Heart left ventricle (tissue), 16 donors: ENCODE data around the gene GNB5. TPM values are rescaled to one million over a fixed set of nuclear protein-coding genes. Genes with fewer than 3 reads are reported as not detected.

ENCODE experiments used
- ATAC-seq, 4 donors: fragments of 200-7000 bp; cut with Tn5 transposase; one replicate each; pipeline ENCODE4 v1.9.1; 2020 to 2022; ENCODE audit warnings: moderate library complexity in 4 of 4, mild to moderate bottlenecking in 3 of 4, moderate number of reproducible peaks in 1 of 4
- DNase-seq, 5 donors: peaks; one replicate each; pipeline ENCODE4 v3.0.0-alpha.2; 2020
- H3K27ac ChIP-seq, 12 donors: fragments of 200-600 bp; sonication (generic) in 4 of 12; one replicate each; pipeline versions ENCODE4 v1.5.0 to v1.8.0; 2016 to 2022; ENCODE audit warnings: mild to moderate bottlenecking in 2 of 12
- H3K27me3 ChIP-seq, 9 donors: fragments of 200-600 bp; sonication (generic) in 2 of 9; one replicate each; pipeline versions ENCODE4 v1.5.1 to v1.8.0; 2016 to 2022; ENCODE audit warnings: mild to moderate bottlenecking in 3 of 9
- H3K36me3 ChIP-seq, 9 donors: fragments of 200-600 bp; sonication (generic) in 2 of 9; one replicate each; pipeline versions ENCODE4 v1.5.0 to v1.8.0; 2018 to 2022; ENCODE audit warnings: mild to moderate bottlenecking in 2 of 9
- H3K4me1 ChIP-seq, 12 donors: fragments of 200-600 bp; sonication (generic) in 4 of 12; one replicate each; pipeline versions ENCODE4 v1.5.0 to v1.8.0; 2016 to 2022; ENCODE audit warnings: mild to moderate bottlenecking in 3 of 12
- H3K4me3 ChIP-seq, 12 donors: fragments of 200-600 bp; sonication (generic) in 4 of 12; one replicate each; pipeline versions ENCODE4 v1.5.0 to v1.8.0; 2017 to 2022; ENCODE audit warnings: mild to moderate bottlenecking in 9 of 12, moderate library complexity in 4 of 12
- H3K9me3 ChIP-seq, 12 donors: fragments of 200-600 bp; sonication (generic) in 4 of 12; one replicate each; pipeline versions ENCODE4 v1.5.0 to v1.8.0; 2016 to 2022; ENCODE audit warnings: mild to moderate bottlenecking in 1 of 12
- CTCF ChIP-seq, 12 donors: fragments of 200-600 bp; sonication (generic) in 4 of 12; IDR thresholded peaks; one replicate each; pipeline versions ENCODE4 v1.5.0 to v1.8.0; 2018 to 2022; ENCODE audit warnings: antibody characterized with exemption in 12 of 12, mild to moderate bottlenecking in 5 of 12
- POLR2A ChIP-seq, 2 donors: fragments of 450-650 bp; IDR thresholded peaks; one replicate each; pipeline ENCODE4 v1.6.1; 2017; ENCODE audit warnings: antibody characterized with exemption in 2 of 2, mild to moderate bottlenecking in 2 of 2, moderate library complexity in 2 of 2
- WGBS, 4 donors: extraction: QIAGEN DNeasy Blood & Tissue Kit in 2 of 4; methylation state at CpG; one replicate each; pipeline versions ENCODE4 v1.1.5 to v1.1.7; 2013 to 2018; 5-methylcytosine and 5-hydroxymethylcytosine counted together
- intact Hi-C, 10 donors: fragments of 100-400 bp; cut with DNase I; formaldehyde crosslinking; loops; one replicate each; pipeline versions ENCODE4 v1.11.1 to v1.14.2; 2022
- polyA plus RNA-seq, 2 donors: library from polyadenylated mRNA; stranded (reverse); fragments of 200-250 nt; gene quantifications; one replicate each; pipeline ENCODE4 v1.2.3, GENCODE V29; 2013
- total RNA-seq, 9 donors: library from RNA; depleted of rRNA in 2 of 9; stranded (reverse); fragments of >200 nt in 2 of 9; fragmentation: NEBNext Ultra II Directional in 3 of 9; extraction: Animal tissue kit (Norgen Biotek cat#: 25700) in 3 of 9; gene quantifications; one replicate each; pipeline versions ENCODE4 v1.1.0 to v1.2.4, GENCODE V29; 2016 to 2023
- donor health status: ischemic (EF 13 %, LVEDD 7.1; RV severe dilation, severe dysfunction).
- donor health status: healthy with polysubstance abuse.
- donor health status: DM: no; HTN: yes; CAD: no.
- donor health status: DM: no; HTN: no; CAD: no.
- donor health status: ischemic (EF 25% LVEDD 6.9; RV normal size, moderate dysfunction).
- donor health status: ischemic (EF 25% LVEDD 5.7; RV mildly dilated, moderate dysfunction).
- donor health status: healthy.
- donor health status: DM: yes; HTN: yes; CAD: no.
- donor health status: ischemic (EF 35%, LVEDD 5.7; RV mildly dilated, moderate dysfunction).
- donor health status: nonischemic (EF 11% LVEDD 7.7; RV severe dilation, severe dysfunction).
- donor health status: DM: yes; HTN: yes; CAD: no.
- donor health status: PGD.
- donor health status: ischemic (EF 29% LVEDD 5.4; RV normal size, mild dysfunction).
- donor health status: nonischemic (EF 23%, LVEDD 6.1; RV moderate dilation, normal function).

The GNB5 gene
- total and polyA plus RNA-seq, 11 donors = 4.2 to 12.4 (median 7.7) TPM

- intact Hi-C loops = no loop called here
- Histone ChIP-seq H3K4me3 (no peak overlapping the region), H3K9me3 (no peaks in the 10 kb centered on the region), H3K36me3 (peaks cover 0 to 3% (median 0%) of the 10 kb centered on the region in 9 donors), H3K4me1 (no peaks in the 10 kb centered on the region), H3K27me3 (no peaks in the 10 kb centered on the region), H3K27ac (no peak overlapping the region)
- no peak for TF ChIP-seq CTCF (IDR thresholded peaks at IDR 0.05)
- no peak for TF ChIP-seq POLR2A (IDR thresholded peaks at IDR 0.05)
- ATAC-seq = no peak
- no peak for DNase-seq
- WGBS, 4 donors = 95 to 98% (median 97%) methylated on average over 2 of the region's 2 CpGs
Measured at GRCh38 chr15:52199271-52199670, 8.1 kb upstream of the GNB5 start.

DNA sequence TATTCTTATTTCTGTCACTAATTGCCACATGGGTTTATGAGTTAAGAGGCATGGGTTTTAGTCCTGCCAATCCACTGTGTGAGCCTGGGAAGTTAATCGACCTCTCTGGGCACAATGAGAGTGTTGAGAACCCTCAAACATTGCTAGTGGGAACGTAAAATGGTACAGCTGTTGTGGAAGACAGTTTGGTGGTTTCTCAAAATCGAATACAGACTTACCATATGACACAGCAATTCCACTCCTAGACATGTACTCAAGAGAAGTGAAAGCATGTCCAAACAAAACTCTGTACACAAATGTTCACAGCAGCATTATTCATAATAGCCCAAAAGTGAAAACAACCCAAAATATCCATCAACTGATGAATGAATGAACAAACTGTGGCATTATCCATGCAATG, 5.7 kb upstream of the GNB5 start:
- DNase-seq = no peak
- H3K27me3 ChIP-seq = no peaks in the 10 kb centered on the region
- no peak for ATAC-seq
- TF ChIP-seq POLR2A (IDR thresholded peaks at IDR 0.05) (no peak), CTCF (IDR thresholded peaks at IDR 0.05) (no peak)
- no peak overlapping the region for H3K4me3 ChIP-seq
- H3K9me3 ChIP-seq = no peaks in the 10 kb centered on the region
- intact Hi-C loops = no loop called here
- 72 to 81% (median 76%) methylated on average over 3 of the region's 3 CpGs for WGBS, 4 donors
- peaks cover 0 to 5% (median 0%) of the 10 kb centered on the region in 9 donors for H3K36me3 ChIP-seq
- no peaks in the 10 kb centered on the region for H3K4me1 ChIP-seq
- no peak overlapping the region for H3K27ac ChIP-seq

DNA sequence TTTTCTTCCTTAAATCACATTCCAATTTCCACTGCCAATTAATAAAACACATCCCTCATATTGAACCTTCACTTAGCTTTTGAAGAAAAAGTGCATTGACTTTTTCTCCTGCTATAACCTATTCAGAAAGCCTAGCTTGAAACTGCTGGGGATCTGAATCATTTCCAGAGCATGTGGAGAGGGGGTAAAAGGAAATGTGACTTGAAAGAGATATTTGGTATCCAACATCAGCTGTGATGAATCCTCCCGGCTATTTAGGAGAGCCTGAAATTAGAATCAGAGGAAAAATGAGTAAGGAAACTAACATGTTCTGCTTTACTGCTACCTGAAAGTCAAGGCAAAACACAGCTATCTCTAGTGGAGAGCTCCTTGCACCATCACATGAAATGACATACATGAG, 2.6 kb upstream of the GNB5 start:
- ATAC-seq (no peak), DNase-seq (no peak)
- H3K9me3 ChIP-seq = no peaks in the 10 kb centered on the region
- H3K4me1 ChIP-seq = no peaks in the 10 kb centered on the region
- H3K4me3 ChIP-seq = no peak overlapping the region
- H3K36me3 ChIP-seq = peaks cover 0 to 5% (median 0%) of the 10 kb centered on the region in 9 donors
- intact Hi-C loops = no loop called here
- H3K27me3 ChIP-seq = no peaks in the 10 kb centered on the region
- TF ChIP-seq CTCF (IDR thresholded peaks at IDR 0.05) = no peak
- TF ChIP-seq POLR2A (IDR thresholded peaks at IDR 0.05) = no peak
- no peak overlapping the region for H3K27ac ChIP-seq
- WGBS, 4 donors = 73 to 77% (median 75%) methylated on average over 1 of the region's 1 CpG

DNA sequence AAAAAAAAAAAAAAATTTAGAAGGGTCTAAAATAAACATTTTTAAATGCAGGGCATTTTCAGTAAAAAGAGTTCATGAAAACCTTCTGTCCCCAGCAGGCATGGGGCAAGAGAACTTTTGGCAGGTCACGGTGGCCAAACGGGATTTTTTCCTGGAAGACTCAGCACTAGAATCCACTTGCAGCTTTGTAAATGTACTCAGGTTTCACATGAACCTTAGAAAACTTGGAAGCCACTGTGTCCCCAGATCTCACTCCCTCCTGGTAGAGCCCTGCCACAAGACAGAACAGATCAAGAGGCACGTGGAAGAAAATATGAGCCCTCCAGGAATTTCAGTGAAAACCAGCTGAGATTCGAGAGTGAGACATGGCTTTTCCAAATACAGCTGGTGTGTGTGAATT, 2.1 kb upstream of the GNB5 start:
- TF ChIP-seq POLR2A (IDR thresholded peaks at IDR 0.05) (no peak), CTCF (IDR thresholded peaks at IDR 0.05) (no peak)
- H3K27me3 ChIP-seq = no peaks in the 10 kb centered on the region
- no peaks in the 10 kb centered on the region for H3K9me3 ChIP-seq
- DNase-seq = no peak
- peaks cover 0 to 5% (median 0%) of the 10 kb centered on the region in 9 donors for H3K36me3 ChIP-seq
- no peaks in the 10 kb centered on the region for H3K4me1 ChIP-seq
- no peak overlapping the region for H3K27ac ChIP-seq
- WGBS, 4 donors = 61 to 80% (median 77%) methylated on average over 4 of the region's 4 CpGs
- H3K4me3 ChIP-seq = no peak overlapping the region
- no peak for ATAC-seq
- intact Hi-C loops = no loop called here
